HepG2 (cell line): ENCODE measurements around the gene INTS2. TPM values are rescaled to one million over a fixed set of nuclear protein-coding genes. Genes with fewer than 3 reads are reported as not detected.
A peak's percentile ranks its signal among the peaks of the same experiment; 100 is the strongest.

Source experiments
- EP300 ChIP-seq, 3 experiments: sonication (generic) in 1 of 3; formaldehyde crosslinking in 1 of 3; IDR thresholded peaks; 2 replicates each; pipeline versions ENCODE4 v1.5.1 to v1.6.1; 2011 to 2020; ENCODE audit warnings: low read depth in 2 of 3, low read length in 2 of 3, borderline replicate concordance in 1 of 3, improper control_type of control experiment in 1 of 3, mild to moderate bottlenecking in 1 of 3, missing genetic modification reagents in 1 of 3, moderate library complexity in 1 of 3
- FLYWCH1 ChIP-seq: sonication (generic); formaldehyde crosslinking; IDR thresholded peaks from 2 replicates; pipeline ENCODE4 v1.8.1; 2023; ENCODE audit warnings: mild to moderate bottlenecking, missing genetic modification reagents
- ISL2 ChIP-seq: sonication (generic); formaldehyde crosslinking; IDR thresholded peaks from 2 replicates; pipeline ENCODE4 v1.5.0; 2020; ENCODE audit warnings: missing genetic modification reagents
- KDM6A ChIP-seq: IDR thresholded peaks from 2 replicates; pipeline ENCODE4 v1.6.1; 2016; ENCODE audit warnings: low read depth
- MED1 ChIP-seq: sonication (generic); formaldehyde crosslinking; IDR thresholded peaks from 2 replicates; pipeline ENCODE4 v1.4.0; 2020; ENCODE audit warnings: missing genetic modification reagents
- MIER3 ChIP-seq: IDR thresholded peaks from 2 replicates; pipeline ENCODE4 v1.6.1; 2016; ENCODE audit warnings: missing compliant biosample characterization, borderline replicate concordance
- MIXL1 ChIP-seq: IDR thresholded peaks from 2 replicates; pipeline ENCODE4 v1.6.1; 2016
- RAD21 ChIP-seq: fragments of 450-650 bp; formaldehyde crosslinking; IDR thresholded peaks from 2 replicates; pipeline ENCODE4 v1.5.0; 2020; ENCODE audit warnings: mild to moderate bottlenecking
- SMARCE1 ChIP-seq: fragments of 450-650 bp; IDR thresholded peaks from 2 replicates; pipeline ENCODE4 v1.6.1; 2017; ENCODE audit warnings: borderline replicate concordance
- SMC3 ChIP-seq: IDR thresholded peaks from 2 replicates; pipeline ENCODE4 v1.6.1; 2011; ENCODE audit warnings: low read length, improper control_type of control experiment
- TCF7 ChIP-seq: sonication (generic); IDR thresholded peaks from 2 replicates; pipeline ENCODE4 v1.6.1; 2016; ENCODE audit warnings: antibody characterized with exemption, low read depth
- WIZ ChIP-seq: sonication (generic); formaldehyde crosslinking; IDR thresholded peaks from 2 replicates; pipeline ENCODE4 v1.5.1; 2020; ENCODE audit warnings: mild to moderate bottlenecking, missing genetic modification reagents
- ZNF17 ChIP-seq: sonication (generic); formaldehyde crosslinking; IDR thresholded peaks from 2 replicates; pipeline ENCODE4 v1.5.0; 2020; ENCODE audit warnings: mild to moderate bottlenecking, missing genetic modification reagents
- ZNF343 ChIP-seq: sonication (generic); formaldehyde crosslinking; IDR thresholded peaks from 2 replicates; pipeline ENCODE4 v1.4.0; 2020; ENCODE audit warnings: mild to moderate bottlenecking, missing genetic modification reagents
- ZNF564 ChIP-seq: sonication (generic); formaldehyde crosslinking; IDR thresholded peaks from 2 replicates; pipeline ENCODE4 v1.8.1; 2023; ENCODE audit warnings: mild to moderate bottlenecking, missing genetic modification reagents
- polyA plus RNA-seq, 8 experiments: library from polyadenylated mRNA; depleted of rRNA in 3 of 8; stranded (reverse) in 7 of 8; unstranded in 1 of 8; fragments of >200 nt; fragmentation: Illumina TruSeq in 4 of 8; extraction: Trizol in 4 of 8; gene quantifications; 2 replicates each; pipeline versions ENCODE4 v1.2.1 to v1.2.3, GENCODE V29; 2011 to 2016; ENCODE audit warnings: low read depth in 4 of 8, missing spikeins in 1 of 8, mixed read lengths in 1 of 8; ENCODE audit not compliant: insufficient read depth in 1 of 8
- total RNA-seq, 5 experiments: library from RNA; depleted of rRNA; stranded (reverse); fragments of >200 nt; fragmentation: Illumina TruSeq; extraction: Trizol; gene quantifications; 2 replicates each; pipeline ENCODE4 v1.2.3, GENCODE V29; 2016; ENCODE audit warnings: low read depth in 1 of 5
- TF ChIP-seq, protein P1 (sequence below): sonication (generic); formaldehyde crosslinking; IDR thresholded peaks from 2 replicates; pipeline ENCODE4 v1.4.0; 2020; ENCODE audit warnings: missing genetic modification reagents
- TF ChIP-seq, protein P2 (sequence below): sonication (generic); formaldehyde crosslinking; IDR thresholded peaks from 2 replicates; pipeline ENCODE4 v1.4.0; 2020; ENCODE audit warnings: missing genetic modification reagents, mild to moderate bottlenecking, borderline replicate concordance
- TF ChIP-seq, protein P3 (sequence below): sonication (generic); formaldehyde crosslinking; IDR thresholded peaks from 2 replicates; pipeline ENCODE4 v1.4.0; 2020; ENCODE audit warnings: low read depth, mild to moderate bottlenecking, missing genetic modification reagents
- TF ChIP-seq, protein P4 (sequence below): sonication (generic); formaldehyde crosslinking; IDR thresholded peaks from 2 replicates; pipeline ENCODE4 v1.4.0; 2020; ENCODE audit warnings: missing genetic modification reagents
- TF ChIP-seq, protein P5 (sequence below): sonication (generic); formaldehyde crosslinking; IDR thresholded peaks from 2 replicates; pipeline ENCODE4 v1.5.0; 2020; ENCODE audit warnings: missing genetic modification reagents

The INTS2 gene
- total and polyA plus RNA-seq, 2 of the 13 experiments (the other 11 are each of a cell fraction or from before 2014, with no cell fraction given): 20.5 to 30.2 TPM

DNA sequence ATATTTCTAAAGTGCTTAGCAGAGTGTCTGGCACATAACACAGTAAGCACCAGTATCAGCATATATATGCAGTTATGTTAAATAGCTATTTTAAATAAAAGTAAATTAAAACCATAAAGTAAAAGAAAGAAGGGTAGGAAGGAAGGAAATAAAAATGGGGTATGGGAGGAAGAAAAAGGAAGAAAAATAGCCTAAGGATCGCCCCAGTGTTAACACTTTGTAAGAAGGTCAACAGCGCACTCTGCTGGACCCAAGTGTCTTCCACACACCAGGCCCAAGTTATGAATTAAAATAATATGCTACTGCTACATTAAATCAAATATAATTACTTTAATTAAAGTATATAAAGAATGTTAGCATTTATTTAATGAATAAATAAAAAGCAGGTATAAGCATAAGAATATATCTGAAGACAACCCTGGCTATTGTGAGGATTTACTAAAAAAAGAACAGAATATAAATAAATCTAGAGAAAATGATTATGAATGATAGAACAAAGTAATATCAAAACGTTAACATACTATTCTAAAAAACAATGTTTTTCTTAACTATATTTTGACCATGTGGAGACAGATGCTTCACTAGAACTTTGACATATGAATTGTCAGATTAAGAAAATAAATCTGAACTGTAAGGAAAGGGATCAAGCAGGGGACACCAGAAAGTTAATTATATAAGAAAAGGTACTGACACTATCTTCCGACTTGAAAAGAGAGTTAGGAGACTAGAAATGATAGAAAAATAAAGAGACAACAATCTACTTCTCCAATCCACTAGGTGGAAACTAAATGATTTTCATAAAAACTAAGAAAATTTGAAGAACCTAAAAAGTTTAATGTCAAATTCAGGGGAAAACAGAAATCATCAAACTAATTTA, 90.4 kb downstream of the INTS2 start (continued):
- TF ChIP-seq, protein P1, sequence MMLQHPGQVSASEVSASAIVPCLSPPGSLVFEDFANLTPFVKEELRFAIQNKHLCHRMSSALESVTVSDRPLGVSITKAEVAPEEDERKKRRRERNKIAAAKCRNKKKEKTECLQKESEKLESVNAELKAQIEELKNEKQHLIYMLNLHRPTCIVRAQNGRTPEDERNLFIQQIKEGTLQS (CRISPR knock-in tag): no peak
- TF ChIP-seq KDM6A (CRISPR knock-in tag) (no peak), TCF7 (no peak), SMC3 (peak; percentile 88), SMARCE1 (no peak), ZNF343 (no peak), RAD21 (peak; percentile 66; the same call in 1 of the 2 replicates), ZNF564 (CRISPR knock-in tag) (no peak), WIZ (CRISPR knock-in tag) (no peak), FLYWCH1 (CRISPR knock-in tag) (no peak), MIER3 (no peak), ZNF17 (CRISPR knock-in tag) (no peak), MIXL1 (CRISPR knock-in tag) (0 out of 2 replicates have a peak, but pooled peaks have one; percentile 12), EP300 (IDR thresholded peaks at IDR 0.05; ENCODE audit: low read depth in 2 of 2, low read length in 2 of 2) (no peak), EP300 (CRISPR knock-in tag; IDR thresholded peaks at IDR 0.05; ENCODE audit: borderline replicate concordance) (no peak), MED1 (CRISPR knock-in tag) (0 out of 2 replicates have a peak, but pooled peaks have one; percentile 17), ISL2 (no peak)
- TF ChIP-seq, protein P2, sequence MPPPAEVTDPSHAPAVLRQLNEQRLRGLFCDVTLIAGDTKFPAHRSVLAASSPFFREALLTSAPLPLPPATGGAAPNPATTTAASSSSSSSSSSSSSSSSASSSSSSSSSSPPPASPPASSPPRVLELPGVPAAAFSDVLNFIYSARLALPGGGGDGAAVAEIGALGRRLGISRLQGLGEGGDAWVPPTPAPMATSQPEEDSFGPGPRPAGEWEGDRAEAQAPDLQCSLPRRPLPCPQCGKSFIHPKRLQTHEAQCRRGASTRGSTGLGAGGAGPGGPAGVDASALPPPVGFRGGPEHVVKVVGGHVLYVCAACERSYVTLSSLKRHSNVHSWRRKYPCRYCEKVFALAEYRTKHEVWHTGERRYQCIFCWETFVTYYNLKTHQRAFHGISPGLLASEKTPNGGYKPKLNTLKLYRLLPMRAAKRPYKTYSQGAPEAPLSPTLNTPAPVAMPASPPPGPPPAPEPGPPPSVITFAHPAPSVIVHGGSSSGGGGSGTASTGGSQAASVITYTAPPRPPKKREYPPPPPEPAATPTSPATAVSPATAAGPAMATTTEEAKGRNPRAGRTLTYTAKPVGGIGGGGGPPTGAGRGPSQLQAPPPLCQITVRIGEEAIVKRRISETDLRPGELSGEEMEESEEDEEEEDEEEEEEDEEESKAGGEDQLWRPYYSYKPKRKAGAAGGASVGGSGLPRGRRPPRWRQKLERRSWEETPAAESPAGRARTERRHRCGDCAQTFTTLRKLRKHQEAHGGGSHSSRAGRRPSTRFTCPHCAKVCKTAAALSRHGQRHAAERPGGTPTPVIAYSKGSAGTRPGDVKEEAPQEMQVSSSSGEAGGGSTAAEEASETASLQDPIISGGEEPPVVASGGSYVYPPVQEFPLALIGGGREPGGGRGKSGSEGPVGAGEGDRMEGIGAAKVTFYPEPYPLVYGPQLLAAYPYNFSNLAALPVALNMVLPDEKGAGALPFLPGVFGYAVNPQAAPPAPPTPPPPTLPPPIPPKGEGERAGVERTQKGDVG: no peak
- TF ChIP-seq, protein P3, sequence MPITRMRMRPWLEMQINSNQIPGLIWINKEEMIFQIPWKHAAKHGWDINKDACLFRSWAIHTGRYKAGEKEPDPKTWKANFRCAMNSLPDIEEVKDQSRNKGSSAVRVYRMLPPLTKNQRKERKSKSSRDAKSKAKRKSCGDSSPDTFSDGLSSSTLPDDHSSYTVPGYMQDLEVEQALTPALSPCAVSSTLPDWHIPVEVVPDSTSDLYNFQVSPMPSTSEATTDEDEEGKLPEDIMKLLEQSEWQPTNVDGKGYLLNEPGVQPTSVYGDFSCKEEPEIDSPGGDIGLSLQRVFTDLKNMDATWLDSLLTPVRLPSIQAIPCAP (CRISPR knock-in tag): no peak
- TF ChIP-seq, protein P4, sequence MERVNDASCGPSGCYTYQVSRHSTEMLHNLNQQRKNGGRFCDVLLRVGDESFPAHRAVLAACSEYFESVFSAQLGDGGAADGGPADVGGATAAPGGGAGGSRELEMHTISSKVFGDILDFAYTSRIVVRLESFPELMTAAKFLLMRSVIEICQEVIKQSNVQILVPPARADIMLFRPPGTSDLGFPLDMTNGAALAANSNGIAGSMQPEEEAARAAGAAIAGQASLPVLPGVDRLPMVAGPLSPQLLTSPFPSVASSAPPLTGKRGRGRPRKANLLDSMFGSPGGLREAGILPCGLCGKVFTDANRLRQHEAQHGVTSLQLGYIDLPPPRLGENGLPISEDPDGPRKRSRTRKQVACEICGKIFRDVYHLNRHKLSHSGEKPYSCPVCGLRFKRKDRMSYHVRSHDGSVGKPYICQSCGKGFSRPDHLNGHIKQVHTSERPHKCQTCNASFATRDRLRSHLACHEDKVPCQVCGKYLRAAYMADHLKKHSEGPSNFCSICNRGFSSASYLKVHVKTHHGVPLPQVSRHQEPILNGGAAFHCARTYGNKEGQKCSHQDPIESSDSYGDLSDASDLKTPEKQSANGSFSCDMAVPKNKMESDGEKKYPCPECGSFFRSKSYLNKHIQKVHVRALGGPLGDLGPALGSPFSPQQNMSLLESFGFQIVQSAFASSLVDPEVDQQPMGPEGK (CRISPR knock-in tag): no peak
- TF ChIP-seq, protein P5, sequence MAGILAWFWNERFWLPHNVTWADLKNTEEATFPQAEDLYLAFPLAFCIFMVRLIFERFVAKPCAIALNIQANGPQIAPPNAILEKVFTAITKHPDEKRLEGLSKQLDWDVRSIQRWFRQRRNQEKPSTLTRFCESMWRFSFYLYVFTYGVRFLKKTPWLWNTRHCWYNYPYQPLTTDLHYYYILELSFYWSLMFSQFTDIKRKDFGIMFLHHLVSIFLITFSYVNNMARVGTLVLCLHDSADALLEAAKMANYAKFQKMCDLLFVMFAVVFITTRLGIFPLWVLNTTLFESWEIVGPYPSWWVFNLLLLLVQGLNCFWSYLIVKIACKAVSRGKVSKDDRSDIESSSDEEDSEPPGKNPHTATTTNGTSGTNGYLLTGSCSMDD: no peak
